SHP77 treated with DMSO at 0.1 percent for 48 hours (cell line): ENCODE measurements around the gene SSMEM1.
"Not testable (repeated sequence)": the region's sequence is repeated elsewhere in the genome, so short reads cannot be mapped to it uniquely, and the experiment has no call there.

ENCODE experiments used
- DNase-seq: peaks from one replicate; lab custom pipeline; 2025; lab: John Stamatoyannopoulos, UW

The SSMEM1 gene

GRCh38 chr7:130248842-130249241 is 41.2 kb downstream of the SSMEM1 start:
- DNase-seq = not testable (repeated sequence)

- not testable (repeated sequence) for DNase-seq
Measured at GRCh38 chr7:130249626-130250025, 42.0 kb downstream of the SSMEM1 start.

- no peak for DNase-seq
Measured at GRCh38 chr7:130254555-130254954, 46.9 kb downstream of the SSMEM1 start.

GRCh38 chr7:130256704-130257103 is 49.0 kb downstream of the SSMEM1 start:
- DNase-seq = no peak

- no peak for DNase-seq
Measured at GRCh38 chr7:130258494-130259078, 50.9 kb downstream of the SSMEM1 start.

- no peak for DNase-seq
Measured at GRCh38 chr7:130262448-130262847, 54.8 kb downstream of the SSMEM1 start.

GRCh38 chr7:130263130-130263529 is 55.5 kb downstream of the SSMEM1 start:
- DNase-seq = no peak
